ENCODE measurements around the gene MRM1. TPM values are rescaled to one million over a fixed set of nuclear protein-coding genes. Genes with fewer than 3 reads are reported as not detected.

Gene MRM1
- total and polyA plus RNA-seq, 2 donors (not counting 1 experiment from before 2014, with no cell fraction given) = 2.5 to 6.9 TPM

DNA sequence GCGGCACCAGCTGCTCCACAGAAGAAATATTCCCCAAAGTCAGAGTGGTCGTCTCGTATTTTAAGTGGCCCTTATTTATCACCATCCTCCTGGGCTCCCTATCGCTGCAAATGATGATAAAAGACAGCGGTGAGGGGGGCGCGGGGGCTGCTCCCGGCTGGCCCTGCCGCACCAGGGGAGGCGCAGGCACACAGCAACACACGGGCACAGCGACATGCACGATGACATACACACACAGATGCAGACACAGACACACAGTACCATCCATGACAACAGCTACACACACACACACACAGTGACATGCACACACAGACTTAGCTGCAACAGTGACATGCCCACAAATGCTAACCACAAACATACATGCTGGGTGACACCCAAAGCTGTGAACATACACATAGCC, 52.5 kb downstream of the MRM1 start:
- no peak overlapping the region for H3K9ac ChIP-seq (ENCODE audit: insufficient read depth, low read length)
- no peaks in the 10 kb centered on the region for H3K4me1 ChIP-seq (ENCODE audit: control insufficient read depth, extremely low read depth, insufficient read depth, low read length)
- TF ChIP-seq CTCF (conservative IDR thresholded peaks at IDR 0.05 in 1 of 2, IDR thresholded peaks at IDR 0.05 in 1 of 2; ENCODE audit: low read depth in 1 of 2, low read length in 2 of 2) (no peak), EZH2 (IDR thresholded peaks at IDR 0.05; ENCODE audit: low read length, missing control alignments) (no peak)
- no peak overlapping the region for H3K27ac ChIP-seq (ENCODE audit: insufficient read depth, low read length)
- no peak overlapping the region for H3K4me2 ChIP-seq (ENCODE audit: extremely low read depth, insufficient read depth, low read length)
- H3K79me2 ChIP-seq (ENCODE audit: control insufficient read depth, insufficient read depth, low read length) = no peaks in the 10 kb centered on the region
- H2AFZ ChIP-seq (ENCODE audit: low read length) = no peak overlapping the region
- H3K4me3 ChIP-seq (replicated peaks in 1 of 4; ENCODE audit: control extremely low read depth in 1 of 4, insufficient read depth in 1 of 4, low read depth in 3 of 4, low read length in 4 of 4) = no peak overlapping the region
- H3K27me3 ChIP-seq (ENCODE audit: control insufficient read depth, insufficient read depth, low read length) = peaks cover 22% of the 10 kb centered on the region
- H3K36me3 ChIP-seq (ENCODE audit: control insufficient read depth, insufficient read depth, low read length) = no peaks in the 10 kb centered on the region
- no peaks in the 10 kb centered on the region for H3K9me3 ChIP-seq (ENCODE audit: control insufficient read depth, insufficient read depth, low read depth, low read length)
- H4K20me1 ChIP-seq (ENCODE audit: control insufficient read depth, extremely low read depth, insufficient read depth, low read length) = no peaks in the 10 kb centered on the region
- no peak for DNase-seq (ENCODE audit: low read depth in 2 of 2)

- no peak overlapping the region for H3K4me3 ChIP-seq (replicated peaks in 1 of 4; ENCODE audit: control extremely low read depth in 1 of 4, insufficient read depth in 1 of 4, low read depth in 3 of 4, low read length in 4 of 4)
Observed at GRCh38 chr17:36655726-36656125, 54.3 kb downstream of the MRM1 start.

DNA sequence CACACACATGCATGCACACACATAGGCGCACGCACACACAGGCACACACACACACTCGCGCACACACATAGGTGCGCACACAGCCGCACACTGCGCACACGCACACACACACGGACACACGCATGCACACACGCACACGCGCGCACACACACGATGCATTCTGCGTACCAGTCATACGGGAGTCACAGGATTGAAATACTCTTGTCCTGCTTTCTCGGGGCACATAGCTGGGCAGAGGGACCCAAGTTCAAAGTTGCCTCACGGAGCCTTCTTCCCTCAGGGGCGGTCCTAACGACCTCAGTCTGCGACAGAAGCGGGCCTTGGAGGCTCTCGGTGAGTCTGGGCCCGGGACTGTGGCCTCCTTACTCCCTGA, 56.0 kb downstream of the MRM1 start:
- peaks cover 42% of the 10 kb centered on the region for H3K27me3 ChIP-seq (ENCODE audit: control insufficient read depth, insufficient read depth, low read length)
- no peak overlapping the region for H3K4me2 ChIP-seq (ENCODE audit: extremely low read depth, insufficient read depth, low read length)
- no peaks in the 10 kb centered on the region for H3K79me2 ChIP-seq (ENCODE audit: control insufficient read depth, insufficient read depth, low read length)
- DNase-seq (ENCODE audit: low read depth in 2 of 2) = no peak
- no peak overlapping the region for H3K27ac ChIP-seq (ENCODE audit: insufficient read depth, low read length)
- peak; percentile 78 for TF ChIP-seq EZH2 (IDR thresholded peaks at IDR 0.05; ENCODE audit: low read length, missing control alignments)
- no peak for TF ChIP-seq CTCF (conservative IDR thresholded peaks at IDR 0.05 in 1 of 2, IDR thresholded peaks at IDR 0.05 in 1 of 2; ENCODE audit: low read depth in 1 of 2, low read length in 2 of 2)
- no peaks in the 10 kb centered on the region for H3K36me3 ChIP-seq (ENCODE audit: control insufficient read depth, insufficient read depth, low read length)
- H3K9me3 ChIP-seq (ENCODE audit: control insufficient read depth, insufficient read depth, low read depth, low read length) = no peaks in the 10 kb centered on the region
- H3K4me1 ChIP-seq (ENCODE audit: control insufficient read depth, extremely low read depth, insufficient read depth, low read length) = no peaks in the 10 kb centered on the region
- H3K4me3 ChIP-seq (replicated peaks in 1 of 4; ENCODE audit: control extremely low read depth in 1 of 4, insufficient read depth in 1 of 4, low read depth in 3 of 4, low read length in 4 of 4) = no peak overlapping the region
- H2AFZ ChIP-seq (ENCODE audit: low read length) = no peak overlapping the region
- H4K20me1 ChIP-seq (ENCODE audit: control insufficient read depth, extremely low read depth, insufficient read depth, low read length) = no peaks in the 10 kb centered on the region
- H3K9ac ChIP-seq (ENCODE audit: insufficient read depth, low read length) = no peak overlapping the region

More at GRCh38 chr17:36655726-36656125, 54.3 kb downstream of the MRM1 start:
- Histone ChIP-seq H3K27me3 (ENCODE audit: control insufficient read depth, insufficient read depth, low read length) (peaks cover 29% of the 10 kb centered on the region), H3K79me2 (ENCODE audit: control insufficient read depth, insufficient read depth, low read length) (no peaks in the 10 kb centered on the region), H3K4me2 (ENCODE audit: extremely low read depth, insufficient read depth, low read length) (no peak overlapping the region), H3K9ac (ENCODE audit: insufficient read depth, low read length) (no peak overlapping the region), H3K27ac (ENCODE audit: insufficient read depth, low read length) (no peak overlapping the region), H4K20me1 (ENCODE audit: control insufficient read depth, extremely low read depth, insufficient read depth, low read length) (no peaks in the 10 kb centered on the region), H3K9me3 (ENCODE audit: control insufficient read depth, insufficient read depth, low read depth, low read length) (no peaks in the 10 kb centered on the region), H3K36me3 (ENCODE audit: control insufficient read depth, insufficient read depth, low read length) (no peaks in the 10 kb centered on the region), H2AFZ (ENCODE audit: low read length) (no peak overlapping the region), H3K4me1 (ENCODE audit: control insufficient read depth, extremely low read depth, insufficient read depth, low read length) (no peaks in the 10 kb centered on the region)
- no peak for DNase-seq (ENCODE audit: low read depth in 2 of 2)
- TF ChIP-seq CTCF (conservative IDR thresholded peaks at IDR 0.05 in 1 of 2, IDR thresholded peaks at IDR 0.05 in 1 of 2; ENCODE audit: low read depth in 1 of 2, low read length in 2 of 2) (no peak), EZH2 (IDR thresholded peaks at IDR 0.05; ENCODE audit: low read length, missing control alignments) (no peak)

Measured in fibroblast of lung (primary cell).